GM19324 (cell line): ENCODE measurements around the gene ATF1.
"Not testable (repeated sequence)": the region's sequence is repeated elsewhere in the genome, so short reads cannot be mapped to it uniquely, and the experiment has no call there.

ENCODE experiments used
- ATAC-seq: cut with Tn5 transposase; IDR thresholded peaks from one replicate; pipeline ENCODE4 v1.9.1; 2021; ENCODE audit warnings: mild to moderate bottlenecking, moderate library complexity; ENCODE audit not compliant: unreplicated experiment, low FRiP score

The ATF1 gene

DNA sequence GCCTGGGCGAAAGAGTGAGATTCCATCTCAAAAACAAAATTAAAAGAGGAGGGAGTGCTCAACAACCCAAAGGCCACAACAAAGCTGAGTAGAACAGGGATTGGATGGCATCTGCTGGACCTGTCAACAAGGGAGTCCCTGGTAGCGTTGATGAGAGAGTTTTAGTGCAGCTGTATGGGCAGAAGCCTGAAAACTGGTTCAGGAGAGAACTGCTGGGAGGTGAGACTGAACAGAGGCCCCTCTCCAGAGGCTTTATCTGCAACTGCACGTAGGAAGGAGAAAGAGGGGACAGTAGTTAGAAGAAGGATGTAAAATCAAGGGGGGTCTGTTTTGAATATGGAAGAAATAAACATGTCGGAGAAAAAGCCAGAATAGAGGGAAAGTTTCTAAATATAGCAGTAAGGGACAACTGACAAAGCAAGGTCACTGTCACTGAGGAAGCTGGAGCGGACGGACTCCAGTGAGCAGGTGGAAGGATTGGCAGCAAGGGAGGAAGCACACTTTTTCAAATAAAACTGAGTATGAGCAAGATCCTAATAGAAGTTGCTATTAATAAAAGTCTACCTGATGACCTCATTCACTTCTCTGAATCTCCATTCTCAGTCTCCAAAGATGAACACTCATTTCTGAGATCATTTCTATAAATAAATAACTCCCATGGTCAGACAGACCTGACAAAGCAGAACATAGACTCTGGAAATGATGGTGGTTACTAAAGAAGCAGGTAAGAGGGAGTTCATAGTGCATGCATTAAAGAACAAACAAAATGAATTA lies 11.8 kb upstream of the ATF1 start:
- ATAC-seq, result no peak

DNA sequence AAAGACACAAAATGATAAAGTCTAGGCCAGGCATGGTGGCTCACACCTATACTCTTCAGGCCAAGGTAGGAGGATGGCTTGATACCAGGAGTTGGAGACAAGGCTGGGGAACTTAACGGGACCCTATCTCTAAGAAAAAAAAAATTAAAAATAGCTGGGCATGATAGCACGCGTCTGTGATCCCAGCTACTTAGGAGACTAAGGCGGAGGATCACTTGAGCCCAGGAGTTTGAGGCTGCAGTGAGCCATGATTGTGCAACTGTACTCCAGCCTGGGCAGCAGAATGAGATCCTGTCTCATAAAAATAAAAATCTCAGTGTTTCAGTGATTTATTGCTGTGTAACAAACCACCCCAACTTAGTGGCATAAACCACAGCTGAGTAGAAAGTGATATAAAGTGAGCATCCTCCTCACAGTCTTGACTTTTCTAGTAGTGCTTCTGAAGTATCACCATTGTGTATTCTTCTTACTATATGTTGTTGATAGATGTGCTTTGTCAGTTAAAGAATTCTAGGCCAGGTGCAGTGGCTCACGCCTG lies 10.6 kb upstream of the ATF1 start:
- ATAC-seq, result no peak

DNA sequence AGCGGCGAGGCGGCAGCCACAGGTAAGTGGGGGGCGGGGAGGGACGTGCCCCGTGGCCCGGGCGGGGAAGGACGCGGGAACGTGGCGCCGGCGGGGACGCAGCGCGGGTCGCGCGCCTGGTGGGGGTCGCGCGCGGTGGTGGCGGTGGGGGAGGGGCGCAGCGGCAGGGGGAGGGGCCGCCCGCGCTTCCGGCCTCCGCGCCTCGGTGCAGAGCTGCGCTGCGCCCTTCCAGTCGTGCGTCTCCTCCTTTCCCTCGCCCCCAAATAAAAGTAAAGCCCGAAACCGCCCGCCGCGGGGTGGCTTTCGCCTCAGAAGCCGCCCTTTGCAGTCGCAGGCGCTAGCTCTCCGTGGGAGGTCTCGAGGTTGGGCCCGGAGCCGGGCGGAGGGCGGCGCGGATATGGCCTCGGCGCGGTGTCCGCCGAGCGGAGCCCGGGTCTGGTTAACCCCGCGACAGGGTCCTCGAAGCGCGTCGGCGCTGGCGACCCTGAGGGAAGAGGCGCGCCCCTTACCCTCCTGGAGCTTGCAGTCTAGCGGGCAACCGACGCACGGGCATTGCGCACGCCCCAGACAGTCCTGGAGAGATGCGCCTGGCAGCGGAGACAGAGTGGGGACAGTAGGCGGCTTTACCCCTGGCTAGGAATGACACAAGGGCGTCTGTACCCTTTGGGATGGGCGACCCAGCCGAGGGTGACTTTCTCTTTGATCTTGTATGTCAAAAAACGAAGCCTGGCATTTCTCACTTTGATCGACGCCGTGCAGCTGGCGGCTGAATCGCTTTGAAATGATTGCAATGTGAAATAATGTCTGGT lies 589 bp downstream of the ATF1 start:
- ATAC-seq, result peak; percentile 53

DNA sequence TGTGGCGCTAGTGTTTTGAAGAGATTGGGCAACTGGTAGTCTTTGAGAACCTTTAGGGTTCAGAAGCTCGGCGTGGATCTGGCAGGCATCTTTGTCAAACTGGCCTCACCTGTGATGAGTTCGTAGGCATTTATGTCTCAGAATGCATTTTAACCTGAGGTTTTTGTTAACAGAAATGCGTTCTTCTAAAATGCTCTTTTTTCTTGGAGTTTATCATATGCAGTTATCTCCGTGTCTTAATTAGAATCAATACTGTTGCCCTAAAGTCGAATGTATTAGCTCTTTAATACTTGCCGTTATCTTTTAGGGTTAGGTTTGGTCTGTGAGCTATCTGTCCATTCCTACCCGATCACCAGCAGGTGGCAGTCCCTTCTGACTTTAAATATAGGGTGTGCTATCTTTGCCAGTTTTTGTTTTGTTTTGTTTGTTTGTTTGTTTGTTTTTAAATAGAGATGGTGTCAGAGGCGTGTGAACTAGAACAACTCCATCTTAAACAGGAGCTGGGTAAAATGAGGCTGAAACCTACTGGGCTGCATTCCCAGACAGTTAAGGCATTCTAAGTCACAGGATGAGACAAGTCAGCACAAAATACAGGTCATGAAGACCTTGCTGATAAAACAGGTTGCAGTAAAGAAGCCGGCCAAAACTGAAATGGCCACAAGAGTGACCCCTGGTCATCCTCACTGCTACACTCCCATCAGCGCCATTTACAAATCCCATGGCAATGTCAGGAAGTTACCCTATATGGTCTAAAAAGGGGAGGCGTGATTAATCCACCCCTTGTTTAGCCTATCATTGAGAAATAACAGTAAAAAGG lies 1.4 kb downstream of the ATF1 start:
- no peak for ATAC-seq

GRCh38 chr12:50768391-50768790 lies 4.5 kb downstream of the ATF1 start:
- no peak for ATAC-seq

DNA sequence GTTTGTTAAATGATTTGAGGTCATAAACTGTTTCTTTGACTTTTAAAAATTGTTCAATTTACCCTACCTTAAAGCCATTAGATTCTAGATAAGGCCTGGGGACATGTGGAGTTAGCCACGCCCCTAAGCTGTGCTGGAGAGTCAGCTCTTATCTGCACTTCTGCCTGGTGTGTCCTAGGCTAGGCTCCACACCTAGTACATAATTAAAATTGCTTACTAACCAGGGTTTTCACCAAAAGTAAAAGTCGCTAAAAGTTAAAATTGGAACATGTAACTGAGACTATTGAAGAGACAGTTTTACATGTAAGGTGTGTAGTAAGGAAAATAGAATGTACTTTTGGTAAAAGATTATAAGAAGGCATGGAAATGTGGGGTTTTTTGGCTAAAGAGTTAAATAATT lies 4.9 kb downstream of the ATF1 start:
- ATAC-seq, result not testable (repeated sequence)

GRCh38 chr12:50771409-50771808 lies 7.5 kb downstream of the ATF1 start:
- ATAC-seq, result no peak

DNA sequence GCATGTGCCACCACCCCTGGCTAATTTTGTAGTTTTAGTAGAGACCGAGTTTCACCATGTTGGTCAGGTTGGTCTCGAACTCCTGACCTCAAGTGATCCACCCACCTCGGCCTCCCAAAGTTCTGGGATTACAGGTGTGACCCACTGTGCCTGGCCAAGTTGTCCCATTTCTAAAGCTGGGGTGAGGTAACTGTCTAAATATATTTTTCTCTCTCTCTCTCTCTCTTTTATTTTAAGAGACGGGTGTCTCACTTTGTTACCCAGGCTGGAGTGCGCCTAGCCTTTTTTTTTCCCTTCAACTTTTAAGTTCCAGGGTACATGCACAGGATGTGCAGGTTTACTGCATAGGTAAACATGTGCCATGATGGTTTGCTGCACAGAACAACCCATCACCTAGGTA lies 8.6 kb downstream of the ATF1 start:
- no peak for ATAC-seq

DNA sequence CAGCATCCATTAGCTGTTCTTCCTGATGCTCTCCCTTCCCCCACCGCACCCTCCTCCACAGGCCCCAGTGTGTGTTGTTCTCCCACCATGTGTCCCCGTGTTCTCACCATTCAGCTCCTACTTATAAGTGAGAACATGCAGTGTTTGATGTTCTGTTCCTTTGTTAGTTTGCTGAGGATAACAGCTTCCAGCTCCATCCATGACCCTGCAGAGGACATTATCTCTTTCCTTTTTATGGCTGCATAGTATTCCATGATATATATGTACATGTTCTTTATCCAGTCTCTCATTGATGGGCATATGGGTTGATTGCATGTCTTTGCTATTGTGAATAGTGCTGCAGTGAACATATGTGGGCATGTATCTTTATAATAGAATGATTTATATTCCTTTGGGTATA lies 9.0 kb downstream of the ATF1 start:
- ATAC-seq, result no peak

DNA sequence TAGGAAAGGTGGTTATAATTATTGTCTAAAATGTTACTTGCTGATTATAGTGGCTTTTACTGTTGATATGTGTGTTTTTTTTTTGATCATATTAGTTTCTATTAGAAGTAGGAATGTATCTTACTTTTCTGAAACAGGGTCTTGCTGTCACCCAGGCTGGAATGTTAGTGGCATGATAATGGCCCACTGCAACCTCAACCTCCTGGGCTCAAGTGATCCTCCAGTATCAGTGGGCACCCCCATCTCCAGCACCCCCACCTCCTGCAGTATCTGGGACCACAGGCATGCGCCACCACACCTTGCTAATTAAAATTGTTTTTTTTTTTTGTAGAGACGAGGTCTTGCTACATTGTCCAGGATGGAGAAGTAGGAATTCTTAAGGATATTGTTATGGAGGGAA lies 11.3 kb downstream of the ATF1 start:
- no peak for ATAC-seq

DNA sequence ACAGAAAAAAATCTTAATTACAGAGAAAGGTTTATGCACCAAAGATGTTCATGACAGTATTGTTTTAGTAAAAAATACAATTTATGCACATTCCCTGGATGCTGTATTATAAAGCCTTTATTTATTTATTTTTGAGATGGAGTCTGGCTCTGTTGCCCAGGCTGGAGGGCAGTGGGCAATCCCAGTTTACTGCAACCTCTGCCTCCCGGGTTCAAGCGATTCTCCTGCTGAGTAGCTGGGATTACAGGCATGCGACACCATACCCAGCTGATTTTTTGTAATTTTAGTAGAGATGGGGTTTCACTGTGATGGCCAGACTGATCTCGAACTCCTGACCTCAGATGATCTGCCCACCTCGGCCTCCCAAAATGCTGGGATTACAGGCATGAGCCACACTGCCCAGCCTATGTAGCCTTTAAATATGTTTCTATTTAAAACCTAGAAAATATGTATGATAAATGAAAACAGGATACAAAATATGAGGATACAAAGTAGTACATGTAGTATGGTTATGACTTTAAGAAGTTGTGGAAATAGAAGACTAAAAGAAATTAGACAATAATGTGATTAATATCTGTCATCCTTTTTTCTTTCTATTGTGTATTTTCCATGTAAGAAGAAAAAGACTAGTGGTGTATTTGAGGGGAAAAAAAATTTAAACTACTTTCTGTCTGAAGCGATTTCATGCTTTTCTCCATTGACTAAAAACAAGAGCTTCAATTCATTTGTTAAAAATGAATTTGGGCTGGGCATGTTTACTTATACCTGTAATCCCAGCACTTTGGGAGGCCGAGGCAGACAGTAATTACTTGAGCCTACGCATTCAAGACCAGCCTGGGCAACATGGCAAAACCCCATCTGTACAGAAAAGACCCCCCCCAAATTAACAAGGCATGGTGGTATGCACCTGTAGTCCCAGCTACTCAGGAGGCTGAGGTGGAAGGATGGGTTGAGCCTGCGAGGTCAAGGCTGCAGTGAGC lies 13.1 kb downstream of the ATF1 start:
- no peak for ATAC-seq

DNA sequence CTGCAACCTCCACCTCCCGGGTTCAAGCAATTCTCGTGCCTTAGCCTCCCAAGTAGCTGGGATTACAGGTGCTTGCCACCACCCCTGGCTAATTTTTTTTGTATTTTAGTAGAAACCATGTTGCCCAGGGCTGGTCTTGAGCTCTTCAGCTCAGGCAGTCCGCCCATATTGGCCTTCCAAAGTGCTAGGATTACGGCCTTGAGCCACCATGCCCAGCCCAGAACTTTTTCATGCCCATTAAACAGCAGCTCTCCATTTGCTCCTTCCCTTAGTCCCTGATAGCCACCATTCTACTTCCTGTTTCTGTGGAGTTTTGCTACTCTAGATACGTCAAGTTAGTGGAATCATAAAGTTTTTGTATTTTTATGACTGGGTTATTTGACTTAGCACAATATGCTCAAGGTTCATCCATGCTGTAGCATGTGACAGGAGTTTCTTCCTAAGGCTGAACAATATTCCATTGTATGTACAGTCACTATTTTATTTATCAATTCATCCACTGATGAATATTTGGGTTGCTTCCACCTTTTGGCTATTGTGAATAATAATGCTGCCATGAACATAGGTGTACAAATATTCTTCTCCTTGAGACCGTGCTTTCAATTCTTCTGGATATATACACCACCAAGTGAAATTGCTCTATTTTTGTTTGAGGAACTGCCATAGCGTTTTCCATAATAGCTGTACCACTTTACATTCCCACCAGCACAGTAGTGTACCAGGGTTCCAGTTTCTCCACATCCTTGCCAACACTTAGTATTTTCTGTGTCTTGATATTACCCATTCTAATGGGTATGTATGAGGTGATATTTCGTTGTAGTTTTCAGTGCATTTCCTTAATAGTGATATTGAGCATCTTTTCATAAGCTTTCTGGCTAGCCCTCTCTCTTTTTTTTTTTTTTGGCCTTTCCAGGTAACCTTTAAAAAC lies 15.0 kb downstream of the ATF1 start:
- no peak for ATAC-seq

DNA sequence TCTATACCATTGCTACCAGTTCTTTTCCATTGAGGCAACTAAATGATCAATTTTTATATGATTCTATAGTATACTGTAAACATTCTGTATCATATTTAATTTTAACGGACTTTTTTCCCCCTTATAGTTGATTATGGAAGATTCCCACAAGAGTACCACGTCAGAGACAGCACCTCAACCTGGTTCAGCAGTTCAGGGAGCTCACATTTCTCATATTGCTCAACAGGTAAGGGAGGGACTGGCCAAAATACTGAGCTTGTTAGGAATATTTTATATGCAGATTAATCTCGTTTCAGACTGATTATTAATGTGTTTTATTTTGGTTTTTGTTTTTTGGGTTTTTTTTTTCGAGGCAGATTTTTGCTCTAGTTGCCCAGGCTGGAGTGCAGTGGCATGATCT lies 16.1 kb downstream of the ATF1 start:
- no peak for ATAC-seq

DNA sequence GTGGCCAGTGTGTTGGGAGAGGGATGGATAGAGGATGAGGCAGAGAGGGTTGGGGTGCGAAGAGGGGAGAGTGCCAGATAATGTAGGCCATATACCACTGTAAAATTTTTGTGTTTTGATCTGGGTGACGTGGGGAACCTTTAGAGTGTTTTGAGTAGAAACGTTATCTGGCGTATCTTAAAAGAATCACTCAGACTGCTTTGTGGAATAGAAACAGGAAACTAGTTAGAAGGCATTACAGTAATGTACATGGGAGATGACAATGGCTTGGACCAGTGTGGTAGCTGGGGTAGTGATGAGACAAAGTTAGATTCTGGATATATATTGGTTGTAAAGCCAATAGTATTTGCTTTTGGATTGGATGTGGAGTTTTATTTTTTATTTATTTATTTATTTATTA lies 20.6 kb downstream of the ATF1 start:
- no peak for ATAC-seq

DNA sequence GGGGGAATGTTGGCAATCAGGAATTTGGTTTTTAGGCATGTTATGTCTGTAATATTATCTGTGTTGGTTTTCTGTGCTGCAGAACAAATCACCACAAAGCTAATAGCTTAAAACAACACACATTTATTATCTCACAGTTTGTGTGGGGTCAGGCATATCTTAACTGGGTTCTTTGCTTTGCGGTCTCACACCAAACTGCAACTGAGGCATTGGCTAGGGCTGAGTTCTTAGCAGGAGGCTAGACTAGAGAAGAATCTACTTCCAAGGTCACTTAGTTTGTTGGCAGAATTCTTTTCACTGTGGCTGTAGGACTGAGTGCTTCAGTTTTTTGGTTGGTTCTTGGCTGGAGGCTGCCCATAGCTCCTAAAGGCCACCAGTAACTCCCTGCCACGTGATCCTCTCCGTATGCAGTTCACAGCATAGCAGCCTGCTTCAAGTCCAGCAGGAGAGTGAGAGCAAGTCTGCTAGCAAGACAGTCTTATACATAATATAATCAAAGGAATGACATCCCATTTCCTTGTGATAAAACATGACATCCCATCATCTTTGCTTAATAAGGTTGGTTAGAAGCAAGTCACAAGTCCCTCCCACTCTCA lies 21.6 kb downstream of the ATF1 start:
- ATAC-seq, result no peak

- ATAC-seq, result no peak
These were observed 22.8 kb downstream of the ATF1 start for GRCh38 chr12:50786498-50787231.

GRCh38 chr12:50787618-50788017 lies 23.7 kb downstream of the ATF1 start:
- no peak for ATAC-seq

DNA sequence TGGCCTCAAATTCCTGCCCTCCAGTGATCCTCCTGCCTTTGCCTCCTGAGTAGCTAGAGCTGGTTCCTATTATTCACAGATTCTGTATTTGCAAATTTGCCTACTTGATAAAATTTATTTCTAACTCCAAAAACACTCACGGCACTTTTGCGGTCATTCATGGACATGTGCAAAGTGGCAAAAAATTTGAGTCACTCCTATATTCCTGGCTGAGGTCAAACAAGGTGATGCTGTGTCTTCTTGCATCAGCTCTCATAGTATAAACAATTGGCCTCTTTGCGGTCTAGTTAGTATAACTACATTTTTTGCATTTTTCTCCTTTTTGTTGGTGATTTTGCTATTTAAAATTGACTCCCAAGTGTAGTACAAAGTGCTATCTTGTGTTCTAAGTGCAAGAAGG lies 24.7 kb downstream of the ATF1 start:
- ATAC-seq, result no peak
